Measurements from ENCODE around the gene DCUN1D5.
A peak's percentile ranks its signal among the peaks of the same experiment; 100 is the strongest.

Gene DCUN1D5

DNA sequence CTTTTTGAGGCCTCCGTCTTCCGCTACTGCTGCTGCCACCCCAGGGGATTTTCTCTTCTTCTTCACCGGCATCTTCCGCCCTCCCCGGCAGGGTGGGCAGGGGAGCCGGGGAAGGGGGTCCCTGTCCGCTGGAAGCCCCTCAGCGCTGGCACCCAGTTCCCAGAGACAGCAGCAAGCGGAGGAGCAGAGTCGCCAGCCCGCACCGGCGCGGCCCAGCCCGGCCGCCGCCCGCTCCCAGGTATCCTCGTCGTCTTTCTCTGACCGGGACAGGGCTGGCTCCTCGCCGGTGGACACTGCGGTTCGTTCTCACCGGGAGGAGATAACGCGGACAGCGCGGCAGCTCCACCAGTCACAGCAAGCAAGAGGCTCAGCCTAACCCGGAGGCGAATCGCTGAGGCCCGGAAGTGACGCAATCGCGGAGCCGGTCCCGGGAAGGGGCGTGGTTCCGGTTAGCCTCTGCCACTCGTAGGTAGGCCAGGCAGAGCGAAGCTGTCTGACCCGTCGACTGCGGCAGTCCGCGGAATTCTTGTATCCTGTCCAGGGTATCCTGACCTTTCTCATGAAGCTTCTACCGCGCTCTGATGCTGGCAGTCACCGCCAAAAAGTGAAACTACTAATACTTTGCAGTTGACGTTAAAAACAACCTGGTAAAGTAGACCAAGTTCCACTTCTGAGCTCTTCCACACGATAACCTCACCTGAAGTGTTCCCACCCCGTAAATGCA, at the start of gene DCUN1D5:
DCUN1D5 (minus strand) TSS at position 360 of the 724 bp plus-strand sequence; CDS start at position 72, 288 bp downstream.
- peak; percentile 84 for DNase-seq (ENCODE audit: low read depth)

DNA sequence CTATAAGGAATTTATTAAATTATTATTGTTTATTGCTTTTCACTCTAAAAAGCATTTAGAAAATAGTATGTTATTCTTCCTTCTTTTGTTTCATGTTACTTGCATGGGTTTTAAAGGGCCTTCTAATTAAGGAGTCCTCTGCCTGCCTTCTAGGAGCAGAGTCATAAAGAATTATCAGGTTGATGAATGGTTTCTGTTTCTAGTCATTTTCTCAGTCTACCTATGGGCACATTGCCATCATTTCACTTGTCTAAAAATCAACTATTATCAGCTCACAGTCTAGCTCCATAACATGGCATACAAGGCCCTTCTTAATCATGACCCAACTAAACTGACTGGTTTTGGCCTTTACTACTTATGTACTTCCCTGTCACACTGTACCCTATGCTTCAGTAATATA, 33.5 kb upstream of the DCUN1D5 start:
- DNase-seq (ENCODE audit: low read depth), result no peak

DNA sequence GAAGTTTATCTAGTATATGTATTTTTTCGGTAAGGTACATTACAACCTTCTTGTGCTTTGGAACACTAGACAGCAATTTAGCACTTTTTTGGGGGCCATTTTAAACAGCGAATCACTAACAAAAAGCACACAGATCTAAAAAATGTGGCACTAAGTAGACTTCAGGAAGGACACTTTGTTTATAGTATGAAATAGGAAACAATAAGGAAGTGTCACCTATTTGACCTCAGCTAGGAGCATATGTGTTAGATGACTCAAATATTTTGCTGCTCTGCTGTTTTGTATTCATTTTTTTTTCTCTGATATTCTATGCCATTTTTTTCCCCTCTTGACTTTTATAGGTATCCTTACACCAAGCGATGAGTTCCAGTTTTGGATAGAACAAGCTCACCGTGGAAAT, 22.9 kb upstream of the DCUN1D5 start:
- DNase-seq (ENCODE audit: low read depth), result no peak

DNA sequence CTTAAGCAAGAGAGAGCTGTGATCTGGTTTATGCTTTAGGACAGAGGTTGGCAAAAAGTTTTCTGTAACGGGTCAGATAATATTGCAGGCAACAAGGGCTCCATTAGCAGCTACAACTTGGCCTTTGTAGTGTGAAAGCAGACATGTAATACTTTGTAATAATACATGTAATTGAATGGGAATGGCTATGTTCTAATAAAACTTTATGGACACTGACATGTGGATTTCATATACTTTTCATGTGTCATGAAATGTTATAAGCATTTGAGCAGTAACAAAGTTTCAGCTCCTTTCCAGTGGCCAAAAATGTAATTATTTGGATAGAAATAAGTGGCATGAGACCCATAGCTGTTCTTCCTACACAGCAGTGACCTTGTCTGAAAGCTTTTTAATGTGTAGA, 20.4 kb upstream of the DCUN1D5 start:
- DNase-seq (ENCODE audit: low read depth), result no peak

DNA sequence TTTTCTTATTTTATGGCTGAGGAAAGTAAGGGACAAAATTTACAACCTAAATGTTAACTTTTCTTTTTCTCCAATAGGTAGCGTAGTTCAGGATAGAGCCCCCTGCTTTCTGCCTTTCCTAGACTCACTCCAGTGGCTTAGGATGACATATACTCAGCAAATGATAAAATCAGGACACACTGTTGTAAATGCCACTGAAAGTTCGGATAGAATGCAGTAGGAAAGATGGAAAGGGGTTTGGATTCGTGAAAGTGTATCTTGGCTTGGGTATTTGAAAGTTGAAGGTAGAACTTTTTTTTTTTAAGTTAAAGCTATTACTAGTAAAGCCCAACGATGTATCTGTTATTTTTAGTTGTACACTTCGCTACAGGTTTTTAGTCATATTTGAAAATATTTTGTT, 19.4 kb upstream of the DCUN1D5 start:
- no peak for DNase-seq (ENCODE audit: low read depth)

DNA sequence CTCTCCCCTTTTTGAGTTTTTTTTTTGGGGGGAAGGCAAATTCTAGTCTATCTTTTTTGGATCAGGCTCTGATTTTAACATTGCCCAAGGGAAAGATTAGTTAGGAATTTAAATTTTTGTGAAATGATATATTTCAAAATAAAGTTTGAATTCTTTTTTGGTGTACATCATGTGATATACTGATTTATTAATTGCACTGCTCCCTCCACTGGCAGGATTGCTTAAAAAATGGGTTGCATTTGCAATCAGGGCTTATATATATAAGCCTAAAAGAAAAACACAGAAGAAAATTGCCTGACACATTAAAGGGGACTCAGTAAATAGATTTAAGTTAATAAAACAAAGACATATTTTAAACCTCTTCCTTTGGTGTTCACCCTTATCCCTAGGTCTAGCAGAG, 18.4 kb upstream of the DCUN1D5 start:
- no peak for DNase-seq (ENCODE audit: low read depth)

DNA sequence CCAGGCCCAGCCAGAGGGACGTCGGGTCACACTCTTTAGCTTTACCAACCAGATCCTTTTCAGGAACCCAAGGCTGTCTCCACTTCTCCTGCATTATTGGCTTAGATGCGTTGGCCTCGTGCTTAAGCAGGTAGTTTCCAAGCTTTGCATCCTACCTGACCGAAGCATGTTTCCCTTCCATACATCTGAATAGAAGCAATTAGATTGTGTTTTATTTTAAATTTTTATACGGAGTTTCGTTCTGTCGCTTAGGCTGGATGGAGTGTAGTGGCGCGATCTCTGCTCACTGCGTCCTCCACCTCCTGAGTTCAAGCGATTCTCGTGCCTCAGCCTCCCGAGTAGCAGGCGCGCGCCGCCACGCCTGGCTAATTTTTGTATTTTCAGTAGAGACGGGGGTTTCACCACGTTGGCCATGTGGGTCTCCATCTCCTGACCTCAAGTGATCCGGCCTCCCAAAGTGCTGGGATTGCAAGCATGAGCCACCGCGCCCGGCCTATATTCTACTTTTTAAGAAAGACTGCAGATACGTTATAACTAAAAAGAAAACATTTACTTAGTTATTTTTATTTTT, 17.9 kb upstream of the DCUN1D5 start:
- no peak for DNase-seq (ENCODE audit: low read depth)

DNA sequence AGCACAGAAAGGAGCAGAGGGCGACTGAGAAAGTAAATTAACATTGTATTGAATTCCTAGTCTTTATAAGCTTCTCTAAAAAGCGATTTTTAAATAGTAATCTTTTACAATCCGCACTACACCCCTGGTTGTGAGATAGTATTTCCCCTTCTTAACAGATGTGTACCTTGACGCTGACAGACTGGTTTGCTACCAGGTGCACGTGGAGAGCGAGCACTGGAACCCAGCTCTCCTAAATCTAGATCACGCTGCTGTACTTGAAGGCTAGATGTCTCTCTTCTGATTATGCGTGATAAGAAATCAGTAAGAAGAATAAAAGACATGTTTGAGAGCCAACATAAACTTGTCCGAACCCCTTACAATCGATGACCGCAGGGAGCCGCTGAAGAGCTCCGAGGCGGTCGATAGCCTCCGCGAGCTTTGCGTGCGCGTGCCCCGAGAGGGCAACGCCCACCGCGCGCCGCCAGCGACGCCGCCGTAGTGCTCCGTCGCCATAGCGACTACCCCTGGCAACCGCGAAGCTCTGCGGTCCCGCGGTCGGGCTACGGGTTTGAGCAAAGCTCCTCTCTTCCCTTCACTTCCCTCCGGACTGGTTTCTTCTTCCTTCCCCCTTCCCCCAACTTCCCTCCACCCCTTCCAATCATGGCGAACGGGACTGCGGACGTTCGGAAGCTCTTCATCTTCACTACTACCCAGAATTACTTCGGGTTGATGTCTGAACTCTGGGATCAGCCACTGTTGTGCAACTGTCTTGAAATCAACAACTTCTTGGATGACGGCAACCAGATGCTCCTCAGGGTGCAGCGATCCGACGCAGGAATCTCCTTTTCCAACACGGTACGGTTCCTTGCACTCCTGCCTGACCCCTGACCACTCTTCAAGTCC, 17.2 kb upstream of the DCUN1D5 start, which contains the start of gene DYNC2H1:
DYNC2H1 (plus strand) TSS at position 494 of the 885 bp plus-strand sequence; CDS start at position 643, 149 bp downstream.
- peak; percentile 79 for DNase-seq (ENCODE audit: low read depth)

DNA sequence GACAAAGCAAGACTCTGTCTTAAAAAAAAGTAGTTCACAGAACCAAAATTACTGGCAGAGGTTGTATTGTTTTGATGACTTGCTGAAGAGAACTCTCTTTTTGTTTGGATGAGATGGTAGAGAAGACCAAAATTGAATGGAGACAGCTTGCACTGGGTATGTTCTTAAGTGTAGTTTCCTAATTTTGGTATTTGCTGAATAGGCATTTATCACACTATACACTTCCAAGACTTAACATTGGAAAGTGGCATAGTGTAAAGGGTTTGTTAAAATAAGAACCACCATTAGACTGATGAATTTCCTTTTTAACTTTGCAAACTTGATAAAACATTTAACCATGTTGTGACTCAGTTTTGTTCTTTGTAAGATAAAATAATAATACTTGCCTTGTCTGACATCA, 5.3 kb upstream of the DCUN1D5 start:
- no peak for DNase-seq (ENCODE audit: low read depth)

DNA sequence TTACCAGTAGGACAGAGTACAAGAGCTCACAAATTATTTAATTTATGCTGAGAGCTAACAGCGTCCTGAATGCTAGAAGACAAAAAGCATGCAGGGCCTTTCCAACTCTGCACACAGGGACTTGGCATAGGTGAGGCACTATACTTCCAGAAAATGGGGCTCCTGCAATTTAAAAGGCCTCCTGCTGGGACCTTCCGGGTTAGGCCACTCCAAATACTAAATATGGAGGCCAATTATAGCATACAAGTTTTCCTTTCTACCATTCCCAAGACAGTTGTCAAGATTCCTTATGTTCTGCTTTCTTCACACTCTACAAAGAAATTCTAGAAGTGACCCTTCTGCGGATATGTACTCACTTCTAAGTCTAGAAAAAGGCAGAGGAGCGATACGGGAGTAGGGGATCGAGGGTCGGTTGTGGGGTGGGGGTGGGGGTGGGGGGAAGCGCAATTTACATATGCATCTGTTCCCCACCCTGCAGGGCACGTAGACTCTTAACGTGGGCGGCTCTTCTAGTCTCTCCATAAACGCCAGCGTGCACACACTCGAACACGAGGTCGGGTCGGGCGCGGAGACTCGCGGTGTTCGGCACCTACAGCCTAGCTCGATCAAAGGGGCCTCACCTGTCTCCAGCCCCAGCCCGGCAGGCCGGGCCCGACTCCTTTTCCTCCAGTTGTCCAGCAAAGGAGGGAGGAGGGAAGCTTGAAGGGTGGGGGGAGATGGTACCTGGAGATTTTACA, 728 bp downstream of the DCUN1D5 start:
- no peak for DNase-seq (ENCODE audit: low read depth)

DNA sequence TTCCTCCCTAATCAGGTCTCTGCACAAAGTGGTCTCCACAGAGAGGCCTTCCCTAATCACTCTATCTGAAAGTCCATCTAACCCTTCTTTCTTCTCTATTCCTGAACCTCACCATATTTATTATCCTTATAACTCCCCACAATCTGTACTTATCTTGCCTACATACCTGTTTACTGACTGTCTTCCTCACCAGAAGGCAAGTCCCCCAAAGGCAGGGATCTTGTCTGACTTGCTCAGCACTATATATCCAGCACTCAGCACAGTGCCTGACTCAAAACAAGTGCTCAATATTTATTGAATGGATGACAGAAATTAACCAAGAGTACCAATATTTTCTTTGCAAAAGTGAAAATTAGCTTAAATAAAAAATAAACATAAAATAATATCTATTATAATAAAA, 5.5 kb downstream of the DCUN1D5 start:
- DNase-seq (ENCODE audit: low read depth), result no peak

DNA sequence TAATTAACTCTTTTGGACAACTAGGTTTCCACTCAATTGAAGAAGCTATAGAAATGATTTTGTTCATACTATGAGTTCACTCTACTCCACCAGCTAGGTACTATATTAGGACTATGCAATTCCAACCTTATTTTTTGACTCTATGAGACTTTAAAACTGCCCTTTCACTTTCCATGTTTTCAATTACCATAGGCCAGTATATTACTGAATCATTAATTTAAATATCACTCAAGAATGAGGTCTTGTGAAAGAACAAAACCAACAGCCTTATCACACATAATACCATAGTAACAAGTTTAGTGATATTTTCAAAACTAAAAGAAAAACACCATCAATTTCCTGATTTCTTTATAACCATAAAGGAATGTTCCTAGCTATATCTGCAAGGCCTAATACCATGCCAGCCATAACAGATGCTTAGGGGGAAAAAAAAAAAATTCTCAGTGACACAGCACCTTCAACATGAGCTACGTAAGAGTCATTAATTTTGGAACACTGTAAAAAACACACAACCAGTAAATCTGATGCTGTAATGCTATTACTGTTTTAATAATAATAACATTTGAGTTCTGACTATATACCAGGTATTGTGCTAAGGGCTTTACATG, 6.1 kb downstream of the DCUN1D5 start:
- DNase-seq (ENCODE audit: low read depth), result no peak

DNA sequence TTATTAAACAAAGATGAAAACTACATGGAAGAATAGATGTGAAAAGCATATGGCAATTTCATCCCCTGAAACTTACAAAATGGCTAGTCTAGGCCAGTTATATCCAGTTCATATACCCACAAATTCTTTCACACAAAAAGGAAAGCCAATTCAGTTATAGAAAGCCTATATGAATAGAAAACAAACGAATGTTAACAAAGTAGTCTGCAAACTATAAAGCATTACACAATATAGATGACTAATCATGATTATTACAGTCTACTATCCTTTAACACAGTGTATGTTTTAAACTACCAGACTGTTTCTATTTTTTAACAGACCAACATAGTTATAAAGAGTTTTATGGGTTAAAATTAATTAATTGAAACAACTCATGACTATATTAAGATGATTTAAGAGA, 12.1 kb downstream of the DCUN1D5 start:
- no peak for DNase-seq (ENCODE audit: low read depth)

DNA sequence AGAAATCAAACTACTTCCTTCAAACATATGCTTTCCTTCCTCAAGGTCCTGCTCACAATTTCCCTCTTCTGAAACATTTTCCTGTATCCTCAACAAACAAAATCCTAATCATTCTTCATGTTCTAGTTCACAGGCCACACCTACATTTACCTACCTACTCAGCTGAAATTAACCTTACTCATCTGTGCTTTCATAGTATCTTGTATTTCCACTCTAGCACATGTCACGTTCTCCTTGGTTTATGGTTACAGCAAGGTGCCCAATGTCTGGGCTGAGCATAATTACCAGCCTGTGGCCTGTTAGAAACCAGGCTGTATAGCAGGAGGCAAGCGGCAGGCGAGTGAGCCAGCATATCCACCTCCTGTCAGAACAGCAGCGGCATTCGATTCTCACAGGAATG, 13.2 kb downstream of the DCUN1D5 start:
- no peak for DNase-seq (ENCODE audit: low read depth)

DNA sequence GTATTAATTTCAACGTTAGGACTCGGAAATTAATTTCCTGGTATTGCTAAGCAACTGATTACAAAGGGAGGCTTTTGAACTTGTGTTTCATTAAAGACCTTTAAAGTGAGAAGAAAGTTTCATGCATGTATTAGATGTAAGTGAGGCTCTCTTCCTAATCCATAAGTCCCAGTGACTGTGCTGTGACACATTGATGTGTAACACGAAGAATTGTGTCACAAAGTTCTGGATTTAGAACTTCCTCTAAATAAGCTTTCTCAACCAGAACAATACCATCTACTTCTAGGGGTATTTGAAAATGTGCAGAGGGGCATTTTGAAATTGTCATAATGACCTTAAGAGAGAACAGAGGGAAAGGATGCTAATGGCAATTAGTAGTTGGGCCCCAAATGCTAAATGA, 14.4 kb downstream of the DCUN1D5 start:
- DNase-seq (ENCODE audit: low read depth), result no peak

DNA sequence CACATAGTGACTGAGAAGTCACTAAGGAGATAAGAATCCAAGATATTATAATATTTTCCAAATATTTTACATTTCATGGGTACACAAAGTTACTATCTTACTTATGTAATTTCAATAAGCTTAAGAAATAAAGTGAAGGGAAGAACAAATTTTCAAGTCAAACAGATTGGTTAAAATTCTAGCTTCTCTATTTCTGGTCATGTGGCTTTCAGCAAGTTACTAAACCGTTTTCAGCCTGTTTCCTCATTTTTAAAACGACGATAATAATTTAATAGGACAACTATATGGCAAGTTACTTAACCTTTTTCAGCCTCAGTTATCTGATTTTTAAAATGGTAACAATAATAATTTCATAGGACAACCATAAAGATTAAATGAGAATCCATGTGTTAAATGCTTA, 15.6 kb downstream of the DCUN1D5 start:
- DNase-seq (ENCODE audit: low read depth), result no peak

DNA sequence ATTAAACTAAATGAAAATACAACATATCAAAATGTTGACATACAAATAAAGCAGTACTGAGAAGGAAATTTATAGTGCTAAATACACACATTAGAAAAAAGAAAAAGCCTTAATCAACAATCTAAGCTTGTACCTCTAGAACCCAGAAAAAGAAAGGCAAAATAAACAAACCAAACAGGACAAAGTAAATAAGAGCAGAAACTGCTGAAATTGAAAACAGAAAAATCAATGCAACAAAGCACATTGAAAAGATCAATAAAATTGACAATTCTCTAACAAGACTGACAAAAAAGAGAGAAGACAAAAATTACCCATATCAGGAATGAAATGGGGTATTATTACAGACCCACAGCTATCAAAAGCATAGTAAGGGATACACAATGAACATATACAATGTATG, 21.0 kb downstream of the DCUN1D5 start:
- DNase-seq (ENCODE audit: low read depth), result no peak

DNA sequence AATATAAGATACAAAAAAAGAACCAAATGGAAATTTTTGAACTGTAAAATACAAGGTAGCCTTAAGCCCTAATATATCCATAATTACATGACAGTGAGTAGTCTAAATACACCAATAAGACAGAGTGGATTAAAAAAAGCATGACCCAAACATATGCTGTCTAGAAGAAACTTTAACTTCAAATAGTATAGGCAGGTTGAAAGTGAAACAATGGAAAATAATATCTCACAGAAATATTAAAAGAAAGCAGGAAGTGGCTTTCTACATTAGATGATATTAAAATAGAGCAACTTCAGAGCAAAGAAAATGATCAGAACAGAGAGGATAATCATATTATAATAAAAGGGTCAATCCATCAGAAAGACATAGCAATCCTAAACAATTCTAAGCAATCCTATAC, 21.8 kb downstream of the DCUN1D5 start:
- no peak for DNase-seq (ENCODE audit: low read depth)

DNA sequence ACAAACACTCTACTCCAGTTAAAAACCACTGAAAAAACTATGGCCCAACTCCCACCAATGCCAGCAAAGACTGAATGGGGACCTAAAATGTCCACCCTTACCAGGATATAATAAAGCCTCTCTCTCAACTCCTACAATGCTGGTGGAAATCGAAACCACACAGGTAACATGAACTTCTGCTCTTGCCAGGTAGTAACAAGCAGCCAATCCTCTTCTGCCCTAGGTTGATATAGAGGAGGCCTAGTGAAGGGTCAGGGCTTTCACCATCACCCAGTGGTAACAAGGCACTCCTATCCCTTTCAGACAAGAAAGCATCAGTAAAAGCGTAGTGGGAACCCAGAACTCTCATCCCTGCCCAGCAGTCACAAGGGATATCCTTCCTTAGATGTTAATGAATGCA, 22.6 kb downstream of the DCUN1D5 start:
- no peak for DNase-seq (ENCODE audit: low read depth)

DNA sequence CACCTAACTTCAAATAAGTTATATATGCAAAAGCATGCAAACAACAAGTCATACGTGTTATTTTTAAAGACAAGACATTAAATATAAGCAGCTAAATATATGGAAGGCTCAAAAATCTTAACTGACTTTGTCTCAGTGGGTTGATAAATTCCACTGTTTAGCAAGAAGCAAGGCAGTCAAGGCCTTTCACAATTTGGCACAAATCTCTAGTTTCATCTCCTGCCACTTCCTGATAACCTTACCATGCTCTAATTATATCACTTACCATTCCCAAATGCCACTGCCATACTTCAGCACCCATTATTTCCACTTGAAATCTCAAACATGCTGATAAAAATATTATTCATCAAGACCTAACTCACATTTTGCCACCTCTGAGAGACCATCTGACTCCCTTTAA, 24.8 kb downstream of the DCUN1D5 start:
- no peak for DNase-seq (ENCODE audit: low read depth)

DNA sequence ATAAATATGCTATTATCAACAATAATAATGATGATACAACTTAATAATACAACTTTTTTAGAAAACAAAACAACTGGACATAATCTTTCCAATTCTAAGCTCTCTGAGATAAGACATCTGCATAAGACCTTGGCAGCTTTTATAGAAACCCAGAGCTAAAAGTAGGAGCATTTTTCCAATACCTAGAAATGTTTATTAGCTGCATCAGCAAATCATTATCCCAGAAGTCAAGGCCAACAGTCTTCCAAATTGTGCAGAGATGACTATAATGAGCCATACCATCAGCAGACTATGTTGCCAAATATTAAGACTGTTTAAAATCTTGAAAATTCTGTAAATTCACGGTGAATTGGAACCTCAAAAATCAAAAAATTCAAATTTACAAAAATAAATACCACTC, 30.3 kb downstream of the DCUN1D5 start:
- DNase-seq (ENCODE audit: low read depth), result no peak

Measured in GM04504 (cell line).